ENCODE measurements around the gene SCGB1D4.
A peak's percentile ranks its signal among the peaks of the same experiment; 100 is the strongest.
"Not testable (repeated sequence)": the region's sequence is repeated elsewhere in the genome, so short reads cannot be mapped to it uniquely, and the experiment has no call there.

Gene SCGB1D4, protein sequence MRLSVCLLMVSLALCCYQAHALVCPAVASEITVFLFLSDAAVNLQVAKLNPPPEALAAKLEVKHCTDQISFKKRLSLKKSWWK

DNA sequence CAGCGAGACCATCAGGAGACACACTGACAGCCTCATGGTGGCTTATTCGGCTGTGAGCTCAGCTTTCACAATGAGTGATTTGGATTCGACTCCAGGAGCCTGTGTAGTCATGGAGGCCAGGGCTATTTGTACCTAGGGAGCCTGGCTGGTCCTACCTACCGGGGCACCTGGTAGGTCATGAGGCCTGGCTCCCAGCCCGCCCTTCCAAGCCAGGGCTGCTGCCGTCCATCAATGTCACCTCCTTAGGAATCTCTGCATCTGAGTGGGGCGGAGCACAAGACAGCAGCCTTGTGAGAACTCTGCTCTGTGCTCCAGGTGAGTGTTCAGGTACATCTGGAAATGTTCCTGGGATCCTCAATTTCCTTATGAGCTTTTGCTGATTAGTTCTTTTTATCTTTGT, at the start of gene SCGB1D4:
TSS of gene SCGB1D4 (minus strand) at position 101 of the 400 bp plus-strand sequence. CDS start at position 36, 65 bp downstream.
- DNase-seq (ENCODE audit: low read depth in 2 of 3, low spot score in 1 of 3), result no peak

DNA sequence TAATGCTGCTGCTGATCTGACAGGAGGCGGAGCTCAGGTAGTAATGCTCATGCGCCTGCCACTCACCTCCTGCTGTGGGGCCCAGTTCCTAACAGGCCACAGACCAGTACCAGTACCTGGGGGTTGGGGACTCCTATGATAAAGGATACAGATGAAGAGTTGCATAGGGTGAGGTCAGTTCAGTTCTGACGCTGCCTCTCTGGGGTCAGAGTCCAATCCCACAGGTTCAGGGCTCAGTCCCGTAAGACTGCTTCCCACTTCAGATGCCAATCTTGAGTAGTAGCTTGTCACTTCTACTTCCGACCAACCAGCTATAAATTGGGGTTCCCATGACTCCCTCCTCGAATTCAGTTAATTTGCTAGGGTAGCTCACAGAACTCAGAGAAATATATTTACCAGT, 47.0 kb upstream of the SCGB1D4 start:
- no peak for DNase-seq (ENCODE audit: low read depth in 2 of 3, low spot score in 1 of 3)

DNA sequence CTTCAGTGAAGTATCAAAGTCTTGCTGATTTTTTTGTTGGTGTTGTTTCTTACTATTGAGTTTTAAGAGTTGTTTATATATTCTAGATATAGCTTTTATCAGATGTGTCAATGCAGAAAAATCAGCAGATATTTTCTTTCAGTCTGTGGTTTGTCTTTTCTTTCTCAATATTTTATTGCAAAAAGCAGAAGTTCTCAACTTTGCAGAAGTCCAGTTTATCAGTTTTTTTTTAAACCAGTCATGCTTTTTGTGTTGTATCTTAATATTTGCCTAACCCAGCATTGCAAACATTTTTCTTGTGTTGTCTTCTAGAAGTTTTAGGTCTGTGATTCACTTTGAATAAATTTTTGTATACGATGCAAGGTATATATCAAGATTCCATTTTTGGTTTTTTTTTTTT, 45.3 kb upstream of the SCGB1D4 start:
- no peak for DNase-seq (ENCODE audit: low read depth in 2 of 3, low spot score in 1 of 3)

GRCh38 chr11:62343646-62344190, 44.8 kb upstream of the SCGB1D4 start:
- not testable (repeated sequence) for DNase-seq (ENCODE audit: low read depth in 2 of 3, low spot score in 1 of 3)

GRCh38 chr11:62341588-62341987, 42.7 kb upstream of the SCGB1D4 start:
- DNase-seq (ENCODE audit: low read depth in 2 of 3, low spot score in 1 of 3), result no peak

DNA sequence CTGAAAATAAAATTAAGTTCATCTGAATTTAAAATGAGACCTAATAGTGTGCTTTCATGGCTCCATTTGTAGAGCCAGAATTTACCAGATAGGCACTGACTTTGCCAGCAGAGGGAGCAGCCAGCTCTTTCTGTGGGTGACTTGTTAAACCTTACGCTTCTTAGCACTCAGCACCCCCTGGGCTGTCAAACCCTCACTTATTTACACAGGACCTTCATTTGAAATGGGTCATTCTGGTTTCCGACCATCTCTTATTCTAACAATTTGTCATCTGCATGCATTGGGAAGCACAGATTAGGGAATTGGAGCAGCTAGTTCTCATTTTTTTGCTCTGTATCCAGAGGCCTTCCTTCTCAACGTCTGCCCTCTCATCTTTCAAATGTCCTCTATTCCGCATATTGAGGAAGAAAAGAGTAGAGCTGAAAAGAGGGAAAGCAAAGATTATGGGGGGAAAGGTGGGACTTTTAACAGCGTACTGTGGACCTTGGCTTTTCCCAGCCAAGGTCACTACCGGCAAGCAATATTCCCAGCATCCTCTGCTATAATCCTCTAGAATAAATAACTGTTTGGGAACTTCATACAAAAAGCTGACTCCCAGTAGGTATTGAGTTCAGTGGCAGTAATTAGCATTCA, 41.5 kb upstream of the SCGB1D4 start:
- peak in 2 of 3 donors; percentile 35 to 40 for DNase-seq (ENCODE audit: low read depth in 2 of 3, low spot score in 1 of 3)

DNA sequence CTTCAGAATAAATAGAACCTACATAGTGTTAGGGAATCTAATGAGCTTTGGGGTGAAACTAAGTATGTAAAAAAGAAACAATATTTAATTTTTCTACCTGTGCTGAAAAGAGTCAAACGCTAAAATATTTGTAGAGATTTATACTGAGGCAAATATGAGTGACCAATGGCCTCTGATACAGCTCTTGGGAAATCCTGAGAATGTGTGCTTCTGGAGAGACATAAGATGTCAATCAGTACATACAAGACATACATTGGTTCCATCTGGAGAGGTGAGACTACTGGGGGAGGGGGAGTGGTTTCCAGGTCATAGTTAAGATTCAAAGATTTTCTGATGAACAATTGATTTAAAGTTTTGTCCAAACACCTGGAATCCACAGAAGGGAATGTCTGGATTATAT, 39.3 kb upstream of the SCGB1D4 start:
- DNase-seq (ENCODE audit: low read depth in 2 of 3, low spot score in 1 of 3), result no peak

DNA sequence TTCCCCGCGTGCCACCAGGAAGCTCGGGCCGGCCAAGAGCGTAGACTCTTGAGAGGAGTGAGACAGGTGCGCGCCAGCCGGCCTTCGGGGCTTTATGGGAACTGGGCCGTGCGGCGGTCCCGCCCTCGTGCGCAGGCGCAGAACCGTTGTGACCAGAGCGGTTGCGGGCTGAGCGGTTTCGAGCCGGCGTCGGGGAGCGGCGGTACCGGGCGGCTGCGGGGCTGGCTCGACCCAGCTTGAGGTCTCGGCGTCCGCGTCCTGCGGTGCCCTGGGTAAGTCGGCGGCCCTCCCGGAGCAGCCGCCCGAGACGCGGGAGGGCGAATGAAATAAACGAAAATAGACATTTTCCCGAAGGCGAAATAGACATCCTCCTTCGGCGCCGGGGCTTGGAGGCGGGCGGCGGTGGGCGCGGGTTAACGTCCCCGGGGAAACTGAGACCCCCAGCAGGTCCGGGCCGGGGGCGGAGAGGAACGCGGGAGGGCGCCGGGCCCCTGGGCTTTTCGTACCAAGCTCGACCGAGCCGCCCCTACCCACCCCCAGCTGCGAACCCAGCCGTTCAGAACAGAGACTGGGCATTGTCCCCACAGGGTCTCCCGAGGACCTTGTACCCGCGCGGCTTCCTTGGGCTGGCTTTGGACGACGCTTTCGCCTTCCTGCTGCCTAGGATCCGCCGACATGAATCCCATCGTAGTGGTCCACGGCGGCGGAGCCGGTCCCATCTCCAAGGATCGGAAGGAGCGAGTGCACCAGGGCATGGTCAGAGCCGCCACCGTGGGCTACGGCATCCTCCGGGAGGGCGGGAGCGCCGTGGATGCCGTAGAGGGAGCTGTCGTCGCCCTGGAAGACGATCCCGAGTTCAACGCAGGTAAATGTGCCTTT, 38.7 kb upstream of the SCGB1D4 start, which contains the start of gene ASRGL1:
TSS of gene ASRGL1 (plus strand) at position 146 of the 879 bp plus-strand sequence. CDS start at position 676, 530 bp downstream.
- peak; percentile 42 to 74 (median 45) for DNase-seq (ENCODE audit: low read depth in 2 of 3, low spot score in 1 of 3)

- DNase-seq (ENCODE audit: low read depth in 2 of 3, low spot score in 1 of 3), result not testable (repeated sequence)
Measured at GRCh38 chr11:62336949-62337302, 38.1 kb upstream of the SCGB1D4 start.

- no peak for DNase-seq (ENCODE audit: low read depth in 2 of 3, low spot score in 1 of 3)
Measured at GRCh38 chr11:62333768-62334167, 34.9 kb upstream of the SCGB1D4 start.

GRCh38 chr11:62331264-62331663, 32.4 kb upstream of the SCGB1D4 start:
- not testable (repeated sequence) for DNase-seq (ENCODE audit: low read depth in 2 of 3, low spot score in 1 of 3)

DNA sequence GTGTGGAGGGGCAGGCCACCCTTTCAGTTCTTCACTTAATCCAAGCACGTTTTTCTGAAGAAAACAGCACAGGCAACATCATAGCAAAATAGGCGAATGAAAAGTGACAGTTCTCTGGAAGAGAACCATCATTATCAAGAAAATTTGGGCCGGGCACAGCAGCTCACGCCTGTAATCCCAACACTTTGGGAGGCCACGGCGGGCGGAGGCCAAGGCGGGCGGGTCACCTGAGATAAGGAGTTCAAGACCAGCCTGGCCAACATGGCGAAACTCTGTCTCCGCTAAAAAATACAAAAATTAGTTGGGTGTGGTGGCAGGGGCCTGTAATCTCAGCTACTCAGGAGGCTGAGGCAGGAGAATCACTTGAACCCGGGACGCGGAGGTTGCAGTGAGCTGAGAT, 28.7 kb upstream of the SCGB1D4 start:
- not testable (repeated sequence) for DNase-seq (ENCODE audit: low read depth in 2 of 3, low spot score in 1 of 3)

GRCh38 chr11:62326719-62327118, 27.8 kb upstream of the SCGB1D4 start:
- DNase-seq (ENCODE audit: low read depth in 2 of 3, low spot score in 1 of 3), result not testable (repeated sequence)

DNA sequence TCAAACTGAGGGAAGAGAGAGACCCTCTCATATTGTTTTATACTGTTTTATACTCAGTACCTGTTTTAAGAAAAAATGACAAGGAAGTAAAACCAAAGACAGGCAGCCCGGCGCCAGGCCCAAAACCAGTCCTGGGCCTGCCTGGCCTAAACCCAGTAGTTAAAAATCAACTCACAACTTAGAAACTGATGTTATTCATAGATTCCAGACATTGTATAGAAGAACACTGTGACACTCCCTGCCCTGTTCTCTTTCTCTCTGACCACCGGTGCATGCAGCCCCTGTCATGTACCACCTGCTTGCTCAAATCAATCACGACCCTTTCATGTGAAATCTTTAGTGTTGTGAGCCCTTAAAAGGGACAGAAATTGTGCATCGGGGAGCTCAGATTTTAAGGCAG, 26.9 kb upstream of the SCGB1D4 start:
- DNase-seq (ENCODE audit: low read depth in 2 of 3, low spot score in 1 of 3), result not testable (repeated sequence)

DNA sequence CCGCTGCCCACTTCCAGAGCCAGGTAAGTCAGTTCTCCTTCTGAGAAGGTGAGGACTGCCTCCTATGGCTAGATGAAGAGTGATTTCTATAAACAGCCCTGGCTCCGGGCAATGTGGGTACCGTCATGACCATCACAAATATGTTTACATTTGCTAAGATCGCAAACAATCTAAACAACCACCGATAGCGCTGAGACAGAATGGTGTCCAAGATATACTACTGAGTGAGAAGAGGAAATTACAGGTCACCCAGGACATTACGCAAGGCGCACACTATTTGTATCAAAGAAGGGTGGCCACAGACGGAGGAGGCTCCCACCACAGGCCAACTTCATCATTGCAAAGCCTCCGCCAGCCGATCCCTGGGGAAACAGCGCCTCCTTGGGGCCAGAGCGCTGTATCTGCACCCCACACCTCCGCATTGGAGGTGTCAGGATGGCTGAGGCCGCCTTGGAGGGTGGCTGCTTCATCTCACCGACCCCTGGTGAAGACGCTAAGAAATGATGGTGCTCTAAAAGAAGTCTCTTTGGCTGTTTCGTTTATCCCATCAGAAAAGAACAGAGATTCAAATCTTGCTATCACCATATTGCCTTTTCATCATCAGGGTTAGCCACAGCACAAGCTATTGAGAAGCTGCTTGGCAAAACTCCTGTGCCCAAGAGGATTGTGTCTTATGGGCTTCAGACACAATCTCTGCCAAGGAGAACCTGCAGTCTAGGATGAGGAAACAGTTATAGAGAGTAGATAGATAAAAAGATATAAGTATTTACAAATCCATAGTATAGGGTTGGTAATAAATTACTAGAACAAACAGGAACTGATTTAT, 26.1 kb upstream of the SCGB1D4 start:
- DNase-seq (ENCODE audit: low read depth in 2 of 3, low spot score in 1 of 3), result peak; percentile 50 to 68 (median 50)

DNA sequence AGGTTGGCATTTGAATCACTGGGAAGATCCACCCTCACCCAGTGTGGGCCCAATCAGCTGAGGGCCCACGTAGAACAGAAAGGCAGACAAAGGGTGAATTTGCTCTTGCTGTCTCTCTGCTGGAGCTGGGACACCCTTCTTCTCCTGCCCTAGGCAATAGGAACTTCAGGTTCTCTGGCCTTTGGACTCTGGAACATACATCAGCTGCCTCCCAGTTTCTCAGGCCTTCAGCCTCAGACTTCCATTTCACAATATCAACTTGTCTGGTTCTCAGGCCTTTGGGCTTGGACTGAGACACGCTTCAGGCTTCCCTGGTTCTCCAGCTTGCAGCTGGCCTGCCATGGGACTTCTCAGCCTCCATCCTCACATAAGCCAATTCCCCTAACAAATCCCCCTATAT, 23.6 kb upstream of the SCGB1D4 start:
- no peak for DNase-seq (ENCODE audit: low read depth in 2 of 3, low spot score in 1 of 3)

GRCh38 chr11:62315431-62315830, 16.6 kb upstream of the SCGB1D4 start:
- DNase-seq (ENCODE audit: low read depth in 2 of 3, low spot score in 1 of 3), result no peak

DNA sequence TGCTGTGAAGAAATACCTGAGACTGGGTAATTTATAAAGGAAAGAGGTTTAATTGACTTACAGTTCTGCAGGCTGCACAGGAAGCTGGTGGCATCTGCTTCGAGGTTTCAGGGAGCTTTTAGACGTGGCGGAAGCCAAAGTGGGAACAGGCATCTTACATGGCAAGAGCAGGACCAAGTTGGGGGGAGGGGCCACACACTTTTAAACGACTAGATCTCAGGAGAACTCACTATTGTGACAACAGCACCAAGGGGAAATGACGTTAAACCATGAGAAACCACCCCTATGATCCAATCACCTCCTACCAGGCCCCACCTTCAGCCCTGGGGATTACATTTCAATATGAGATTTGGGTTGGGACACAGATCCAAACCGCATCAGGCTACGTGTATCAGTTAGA, 11.1 kb upstream of the SCGB1D4 start:
- DNase-seq (ENCODE audit: low read depth in 2 of 3, low spot score in 1 of 3), result no peak

- DNase-seq (ENCODE audit: low read depth in 2 of 3, low spot score in 1 of 3), result no peak
Measured at GRCh38 chr11:62307950-62308349, 9.1 kb upstream of the SCGB1D4 start.

DNA sequence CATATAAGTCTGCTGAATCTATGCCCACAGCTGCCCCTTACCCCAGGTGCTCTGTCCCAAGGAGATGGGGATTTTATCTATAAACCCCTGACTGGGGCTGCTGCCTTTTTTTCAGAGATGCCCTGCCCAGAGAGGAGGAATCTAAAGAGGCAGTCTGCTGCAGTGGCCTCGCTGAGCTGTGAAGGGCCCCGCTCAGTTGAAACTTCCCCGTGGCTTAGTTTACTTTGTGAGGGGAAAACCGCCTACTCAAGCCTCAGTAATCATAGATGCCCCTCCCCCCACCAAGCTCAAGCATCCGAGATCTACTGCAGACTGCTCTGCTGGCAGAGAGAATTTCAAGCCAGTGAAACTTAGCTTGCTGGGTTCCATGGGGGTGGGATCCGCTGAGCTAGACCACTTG, 7.4 kb upstream of the SCGB1D4 start:
- no peak for DNase-seq (ENCODE audit: low read depth in 2 of 3, low spot score in 1 of 3)

- no peak for DNase-seq (ENCODE audit: low read depth in 2 of 3, low spot score in 1 of 3)
Measured at GRCh38 chr11:62295504-62295903, 3.4 kb downstream of the SCGB1D4 start.

Data from stimulated activated CD4-positive, alpha-beta T cell treated with anti-CD3 and anti-CD28 coated beads, Interleukin-12 subunit alpha, Interleukin-12 subunit beta, amount 100 ng/mL, for 48 hours (primary cell).